Measurements from ENCODE around the gene MUC5AC.

Gene MUC5AC

DNA sequence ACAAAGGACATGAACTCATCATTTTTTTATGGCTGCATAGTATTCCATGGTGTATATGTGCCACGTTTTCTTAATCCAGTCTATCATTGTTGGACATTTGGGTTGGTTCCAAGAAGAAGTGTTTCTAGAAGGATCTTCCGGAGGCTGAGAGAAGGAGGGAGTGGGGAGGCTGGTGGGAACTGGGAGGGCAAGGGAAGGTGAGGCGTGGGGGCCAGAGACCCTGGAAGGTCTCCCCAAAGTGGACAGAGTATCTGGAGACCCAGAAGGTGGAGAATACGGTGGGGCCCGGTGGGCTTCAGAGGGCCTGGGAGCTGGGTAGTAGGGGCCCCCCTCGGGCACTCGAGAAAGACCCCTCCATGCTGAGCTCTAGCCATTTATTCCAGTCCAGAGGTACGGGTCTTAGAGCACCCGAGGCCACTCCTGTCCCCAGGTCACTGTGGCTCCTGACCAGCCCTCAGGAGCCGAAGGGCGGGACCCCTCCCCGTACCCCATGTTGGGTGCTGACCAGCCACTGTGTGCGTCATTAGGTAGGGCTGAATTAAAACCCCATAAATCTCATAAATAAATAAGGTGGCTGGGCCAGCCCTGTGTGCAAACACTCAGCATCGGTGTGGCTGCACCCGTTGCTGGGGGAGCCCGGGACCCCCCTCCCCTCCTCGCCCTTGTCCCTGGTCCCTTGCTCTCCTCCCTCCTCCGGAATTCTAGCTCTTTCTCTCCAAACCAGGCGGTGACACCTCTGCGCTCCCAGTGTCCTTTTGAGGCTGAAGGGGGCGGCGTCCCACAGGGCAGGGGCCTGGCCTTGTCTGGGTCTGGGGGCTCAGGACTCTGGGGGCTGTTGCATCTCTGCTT lies 38.8 kb upstream of the MUC5AC start:
- Mint-ChIP-seq H3K4me1 (ENCODE audit: low read depth) (no peaks in the 10 kb centered on the region), H3K4me3 (no peak overlapping the region), H3K36me3 (ENCODE audit: low read depth) (no peaks in the 10 kb centered on the region), H3K27me3 (ENCODE audit: low read depth) (no peaks in the 10 kb centered on the region), H3K9me3 (peaks cover under 1% of the 10 kb centered on the region), H3K27ac (no peak overlapping the region)
- no peak for DNase-seq (ENCODE audit: low spot score)

- H3K36me3 Mint-ChIP-seq (ENCODE audit: low read depth), result peaks cover 1% of the 10 kb centered on the region
- no peaks in the 10 kb centered on the region for H3K4me1 Mint-ChIP-seq (ENCODE audit: low read depth)
- no peaks in the 10 kb centered on the region for H3K27me3 Mint-ChIP-seq (ENCODE audit: low read depth)
- H3K9me3 Mint-ChIP-seq, result peaks cover 7% of the 10 kb centered on the region
- no peak overlapping the region for H3K27ac Mint-ChIP-seq
- no peak for DNase-seq (ENCODE audit: low spot score)
- H3K4me3 Mint-ChIP-seq, result no peak overlapping the region
Measured at GRCh38 chr11:1119604-1120146, 38.1 kb upstream of the MUC5AC start.

DNA sequence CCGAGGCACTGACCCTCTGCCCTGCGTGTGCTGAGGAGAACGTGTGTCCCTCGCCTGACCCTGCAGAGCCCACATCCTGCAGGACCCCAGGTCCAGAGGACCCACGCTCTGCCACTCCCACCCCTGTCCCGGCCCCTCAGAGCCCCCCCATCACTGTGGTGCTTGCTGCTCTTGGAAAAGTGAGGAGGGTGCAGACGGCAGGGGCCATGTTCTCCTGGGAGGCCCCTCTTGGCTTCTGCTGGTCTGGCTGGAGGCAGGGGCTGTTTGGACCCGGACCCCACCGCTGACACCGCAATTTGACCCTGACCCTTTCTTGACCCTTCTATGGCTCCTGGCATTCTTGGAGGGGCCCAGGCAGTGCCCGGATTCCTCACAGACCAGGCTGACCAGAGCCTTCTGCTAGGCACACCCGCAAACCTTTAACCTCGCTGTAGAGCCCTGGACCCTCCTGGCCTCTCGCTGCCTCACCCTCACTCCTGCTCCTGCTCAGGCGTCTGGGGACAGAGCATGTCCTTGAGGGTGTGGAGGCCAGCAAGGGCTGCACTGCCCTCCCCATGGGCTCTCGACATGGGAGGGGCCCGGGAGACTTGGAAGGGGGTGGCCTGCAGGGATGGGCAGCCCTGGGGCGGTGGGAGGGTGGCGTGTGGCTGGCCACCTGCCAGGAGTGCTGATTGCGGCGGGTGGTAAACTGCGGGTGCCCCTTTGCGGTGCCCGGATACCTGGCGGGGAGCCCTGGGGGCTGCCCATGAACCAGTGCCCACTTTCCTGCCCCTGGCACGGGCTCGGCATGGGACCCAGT lies 37.0 kb upstream of the MUC5AC start:
- no peak for DNase-seq (ENCODE audit: low spot score)
- Mint-ChIP-seq H3K4me1 (ENCODE audit: low read depth) (no peaks in the 10 kb centered on the region), H3K27me3 (ENCODE audit: low read depth) (no peaks in the 10 kb centered on the region), H3K36me3 (ENCODE audit: low read depth) (peaks cover 1% of the 10 kb centered on the region), H3K27ac (no peak overlapping the region), H3K9me3 (peaks cover 13% of the 10 kb centered on the region), H3K4me3 (no peak overlapping the region)

GRCh38 chr11:1121331-1121812 lies 36.4 kb upstream of the MUC5AC start:
- Mint-ChIP-seq H3K4me1 (ENCODE audit: low read depth) (no peaks in the 10 kb centered on the region), H3K4me3 (no peak overlapping the region), H3K27me3 (ENCODE audit: low read depth) (no peaks in the 10 kb centered on the region), H3K27ac (no peak overlapping the region), H3K9me3 (peaks cover 13% of the 10 kb centered on the region), H3K36me3 (ENCODE audit: low read depth) (peaks cover 1% of the 10 kb centered on the region)
- DNase-seq (ENCODE audit: low spot score), result no peak

DNA sequence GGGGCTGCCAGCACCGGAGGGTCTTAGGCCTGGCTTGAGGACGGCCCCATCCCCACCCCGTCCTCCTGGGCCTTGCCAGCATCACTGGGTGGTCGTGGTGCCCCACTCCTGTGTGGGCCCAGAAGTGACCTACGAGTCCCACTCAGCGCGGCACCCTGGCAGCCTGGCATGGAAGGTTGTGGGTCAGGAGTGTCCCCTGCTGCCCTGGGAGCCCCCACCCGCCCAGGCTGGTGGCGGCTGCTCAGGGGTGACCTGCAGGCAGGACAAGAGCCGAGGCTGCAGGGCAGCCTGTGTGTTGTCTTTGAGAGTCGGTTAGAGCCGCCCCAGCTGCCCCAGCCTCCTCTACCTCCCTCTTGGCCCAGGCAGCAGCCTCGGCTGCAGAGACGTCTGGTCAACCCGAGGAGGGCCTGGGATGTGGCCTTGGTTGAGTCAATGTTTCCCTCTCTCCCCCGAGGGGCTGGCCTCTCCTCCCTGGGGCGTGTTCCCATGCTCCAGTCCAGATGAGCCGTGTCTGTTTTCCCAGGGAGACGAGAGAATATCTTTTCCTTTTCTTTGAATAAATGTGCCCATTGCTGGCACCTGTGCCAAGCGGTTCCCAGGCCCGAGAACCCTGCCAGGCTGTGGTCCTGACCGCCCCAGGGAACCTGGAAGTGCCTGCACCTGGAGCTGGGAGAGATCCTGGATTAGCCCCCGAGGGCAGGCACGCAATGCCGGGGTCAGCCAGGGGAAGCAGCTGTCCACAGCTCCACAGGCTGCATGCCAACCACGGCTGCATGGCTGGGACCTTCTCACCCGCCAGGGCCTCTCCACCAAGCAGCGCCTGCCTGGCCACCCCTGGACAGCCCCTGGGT lies 35.7 kb upstream of the MUC5AC start:
- Mint-ChIP-seq H3K4me3 (no peak overlapping the region), H3K27me3 (ENCODE audit: low read depth) (no peaks in the 10 kb centered on the region), H3K4me1 (ENCODE audit: low read depth) (no peaks in the 10 kb centered on the region), H3K36me3 (ENCODE audit: low read depth) (peaks cover 1% of the 10 kb centered on the region), H3K9me3 (peaks cover 13% of the 10 kb centered on the region), H3K27ac (no peak overlapping the region)
- no peak for DNase-seq (ENCODE audit: low spot score)

DNA sequence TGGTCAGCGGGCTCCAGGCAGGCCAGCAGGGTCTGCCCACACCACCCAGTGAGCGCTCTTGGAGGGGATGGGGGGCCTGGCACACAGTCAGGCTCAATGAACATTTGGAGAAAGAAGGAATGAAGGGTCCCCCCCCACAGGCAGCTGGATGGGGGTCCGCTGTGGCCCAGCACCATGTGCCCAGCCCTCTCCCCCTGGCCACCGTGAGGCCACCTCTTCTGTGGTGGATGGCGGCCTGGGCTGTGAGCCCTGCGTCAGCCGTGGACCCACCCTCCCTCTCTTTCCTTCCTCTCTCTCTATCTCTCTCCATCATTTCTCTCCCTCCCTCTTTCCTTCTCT lies 35.1 kb upstream of the MUC5AC start:
- H3K36me3 Mint-ChIP-seq (ENCODE audit: low read depth), result peaks cover 1% of the 10 kb centered on the region
- H3K27ac Mint-ChIP-seq, result no peak overlapping the region
- H3K4me1 Mint-ChIP-seq (ENCODE audit: low read depth), result no peaks in the 10 kb centered on the region
- H3K4me3 Mint-ChIP-seq, result no peak overlapping the region
- no peaks in the 10 kb centered on the region for H3K27me3 Mint-ChIP-seq (ENCODE audit: low read depth)
- peaks cover 13% of the 10 kb centered on the region for H3K9me3 Mint-ChIP-seq
- no peak for DNase-seq (ENCODE audit: low spot score)

GRCh38 chr11:1123970-1124369 lies 33.8 kb upstream of the MUC5AC start:
- H3K27ac Mint-ChIP-seq, result no peak overlapping the region
- H3K4me1 Mint-ChIP-seq (ENCODE audit: low read depth), result no peaks in the 10 kb centered on the region
- H3K36me3 Mint-ChIP-seq (ENCODE audit: low read depth), result peaks cover 1% of the 10 kb centered on the region
- H3K27me3 Mint-ChIP-seq (ENCODE audit: low read depth), result no peaks in the 10 kb centered on the region
- H3K9me3 Mint-ChIP-seq, result peaks cover 13% of the 10 kb centered on the region
- no peak overlapping the region for H3K4me3 Mint-ChIP-seq
- no peak for DNase-seq (ENCODE audit: low spot score)

GRCh38 chr11:1125803-1126202 lies 31.9 kb upstream of the MUC5AC start:
- Mint-ChIP-seq H3K4me3 (no peak overlapping the region), H3K36me3 (ENCODE audit: low read depth) (peaks cover 1% of the 10 kb centered on the region), H3K9me3 (peaks cover 13% of the 10 kb centered on the region), H3K4me1 (ENCODE audit: low read depth) (no peaks in the 10 kb centered on the region), H3K27ac (no peak overlapping the region), H3K27me3 (ENCODE audit: low read depth) (no peaks in the 10 kb centered on the region)
- DNase-seq (ENCODE audit: low spot score), result no peak

DNA sequence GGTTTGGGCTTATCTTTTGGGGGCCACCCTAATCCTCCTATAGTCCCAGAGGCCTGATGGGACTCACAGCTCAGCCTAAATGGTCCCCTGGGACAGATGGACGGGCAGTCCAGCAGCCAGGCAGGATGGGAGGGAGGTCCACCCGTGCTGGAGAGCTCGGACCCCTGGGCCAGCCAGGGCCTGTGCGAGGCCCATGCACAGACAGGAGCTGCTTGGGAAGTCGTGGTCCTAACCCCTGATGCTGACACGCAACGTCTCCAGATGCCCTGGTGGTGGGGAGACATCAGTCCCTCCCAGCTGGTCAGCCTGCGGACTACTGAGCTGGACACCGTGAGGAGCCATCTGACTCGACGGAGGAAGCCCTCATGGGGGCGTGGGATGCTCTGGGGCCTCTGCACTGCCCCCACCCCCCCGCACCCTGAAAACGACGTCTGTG lies 31.2 kb upstream of the MUC5AC start:
- peaks cover 1% of the 10 kb centered on the region for H3K36me3 Mint-ChIP-seq (ENCODE audit: low read depth)
- DNase-seq (ENCODE audit: low spot score), result no peak
- H3K27ac Mint-ChIP-seq, result no peak overlapping the region
- H3K4me1 Mint-ChIP-seq (ENCODE audit: low read depth), result no peaks in the 10 kb centered on the region
- H3K9me3 Mint-ChIP-seq, result peaks cover 13% of the 10 kb centered on the region
- H3K27me3 Mint-ChIP-seq (ENCODE audit: low read depth), result no peaks in the 10 kb centered on the region
- H3K4me3 Mint-ChIP-seq, result no peak overlapping the region

DNA sequence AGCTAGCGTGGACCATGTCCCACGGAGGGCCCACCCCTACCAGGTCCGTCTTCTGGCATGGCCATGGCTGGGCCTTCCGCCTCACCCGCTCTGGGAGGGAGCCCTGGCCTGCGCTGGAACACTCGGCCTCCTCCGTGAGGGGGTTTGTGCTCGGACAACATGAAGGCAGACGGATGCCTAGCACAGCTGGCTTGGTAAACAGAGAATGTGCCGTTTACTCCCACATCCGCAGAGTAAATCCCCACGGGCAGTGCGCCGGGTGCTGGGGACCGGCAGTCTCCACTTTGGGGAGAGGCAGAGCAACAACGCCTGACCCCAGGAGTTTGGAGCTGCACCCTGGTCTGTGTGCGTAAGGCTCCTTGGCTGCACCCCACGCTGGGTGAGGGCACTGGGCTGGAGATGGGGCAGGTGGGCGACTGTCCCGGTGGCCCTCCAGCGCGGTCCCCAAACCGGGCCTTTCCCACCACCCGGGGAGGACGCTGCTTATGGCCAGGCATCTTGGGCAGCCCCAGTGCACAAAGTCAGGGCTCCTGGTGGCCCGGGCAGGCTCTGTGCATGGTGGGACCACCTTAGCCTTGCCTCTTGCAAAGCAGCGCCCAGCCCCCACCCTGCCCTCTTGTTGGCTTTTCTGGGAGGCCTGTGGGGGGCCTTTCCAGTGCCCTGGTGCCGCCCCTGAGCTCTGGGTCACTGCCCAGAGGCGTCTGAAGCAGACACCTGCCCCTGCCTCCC lies 30.7 kb upstream of the MUC5AC start:
- H3K27me3 Mint-ChIP-seq (ENCODE audit: low read depth), result no peaks in the 10 kb centered on the region
- H3K4me3 Mint-ChIP-seq, result no peak overlapping the region
- no peak for DNase-seq (ENCODE audit: low spot score)
- peaks cover 1% of the 10 kb centered on the region for H3K36me3 Mint-ChIP-seq (ENCODE audit: low read depth)
- no peaks in the 10 kb centered on the region for H3K4me1 Mint-ChIP-seq (ENCODE audit: low read depth)
- H3K27ac Mint-ChIP-seq, result no peak overlapping the region
- peaks cover 13% of the 10 kb centered on the region for H3K9me3 Mint-ChIP-seq

DNA sequence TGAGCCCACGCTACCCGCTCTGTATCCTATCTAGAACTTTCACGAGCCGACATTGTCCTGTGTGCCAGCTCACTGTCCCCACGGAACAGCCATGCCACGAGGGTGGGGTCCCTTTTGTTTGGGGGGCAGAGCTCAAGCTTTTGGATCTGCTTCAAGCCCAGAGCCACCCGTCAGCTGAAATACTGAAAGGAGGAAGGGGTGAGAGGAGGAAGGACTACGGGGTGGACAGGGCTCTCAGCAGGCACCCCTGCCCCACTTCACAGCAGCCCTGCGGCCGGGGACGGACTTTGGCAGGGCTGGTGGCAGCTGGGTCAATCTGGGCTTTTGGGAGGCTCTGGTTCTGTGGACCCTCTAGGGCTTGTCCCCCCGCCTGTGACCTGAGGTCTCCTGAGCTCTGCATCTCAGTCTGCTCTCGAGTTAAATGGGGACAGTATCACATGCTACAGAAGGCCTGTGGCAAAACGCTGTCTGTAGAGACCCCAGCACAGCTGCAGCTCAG lies 30.0 kb upstream of the MUC5AC start:
- Mint-ChIP-seq H3K9me3 (peaks cover 13% of the 10 kb centered on the region), H3K27me3 (ENCODE audit: low read depth) (no peaks in the 10 kb centered on the region), H3K36me3 (ENCODE audit: low read depth) (peaks cover 1% of the 10 kb centered on the region), H3K4me3 (no peak overlapping the region), H3K27ac (no peak overlapping the region), H3K4me1 (ENCODE audit: low read depth) (no peaks in the 10 kb centered on the region)
- DNase-seq (ENCODE audit: low spot score), result no peak

- Mint-ChIP-seq H3K4me3 (no peak overlapping the region), H3K27me3 (ENCODE audit: low read depth) (no peaks in the 10 kb centered on the region), H3K4me1 (ENCODE audit: low read depth) (no peaks in the 10 kb centered on the region), H3K9me3 (peaks cover 15% of the 10 kb centered on the region), H3K36me3 (ENCODE audit: low read depth) (peaks cover 1% of the 10 kb centered on the region), H3K27ac (no peak overlapping the region)
- no peak for DNase-seq (ENCODE audit: low spot score)
Measured at GRCh38 chr11:1128311-1129142, 29.2 kb upstream of the MUC5AC start.
